ENCODE data around the gene TTC38. TPM values are rescaled to one million over a fixed set of nuclear protein-coding genes. Genes with fewer than 3 reads are reported as not detected.

The TTC38 gene
- 37.0 and 43.6 TPM in 2 replicates for total RNA-seq (2014; rRNA removed; shearing (Covaris generic))

DNA sequence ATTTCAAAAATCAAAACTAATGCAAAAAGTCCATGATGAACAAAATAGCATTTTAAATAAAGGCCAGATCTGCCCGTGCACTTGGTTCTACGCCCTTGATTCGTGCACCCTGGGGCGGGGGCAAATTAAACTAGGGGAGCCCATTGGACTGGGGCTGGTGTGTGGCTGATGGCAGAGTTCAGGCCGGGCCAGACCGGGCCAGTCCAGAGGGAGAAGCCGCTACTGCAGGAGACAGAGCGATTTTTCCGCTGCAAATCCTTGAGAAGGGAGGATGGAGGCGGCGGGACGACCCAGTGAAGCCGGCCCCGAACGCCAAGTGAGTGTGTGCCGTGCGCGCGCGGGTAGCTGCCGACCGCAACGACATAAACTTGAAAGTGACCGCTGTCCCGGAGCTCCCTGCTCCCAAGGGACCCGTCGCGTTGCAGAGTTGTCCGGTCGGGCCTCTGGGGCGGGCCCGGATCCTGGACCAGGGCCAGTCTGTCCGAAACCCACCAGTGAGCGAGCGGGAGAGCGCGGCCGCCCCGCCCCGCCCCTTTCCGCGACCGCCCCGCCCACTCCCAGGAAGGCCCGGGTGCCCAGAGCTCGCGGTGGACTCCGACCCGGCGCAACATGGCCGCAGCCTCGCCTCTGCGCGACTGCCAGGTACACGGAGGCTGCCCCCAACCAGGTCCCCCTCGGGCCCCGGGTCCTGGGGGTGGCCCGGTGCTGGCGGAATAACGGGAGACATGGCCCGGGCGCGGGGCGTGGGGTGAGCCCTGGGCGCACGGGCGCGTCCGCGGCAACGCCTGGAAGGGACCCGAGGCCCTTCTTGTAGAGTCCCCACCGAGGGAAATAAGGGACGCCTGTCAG is at the start of gene TTC38:
TTC38 (plus strand) TSS at position 578 of the 849 bp plus-strand sequence; CDS start at position 610, 32 bp downstream.
- peak; percentile 81 for DNase-seq (ENCODE audit: low spot score)

- no peak for DNase-seq (ENCODE audit: low spot score)
These were observed 48.2 kb upstream of the TTC38 start for GRCh38 chr22:46219636-46220035.

DNA sequence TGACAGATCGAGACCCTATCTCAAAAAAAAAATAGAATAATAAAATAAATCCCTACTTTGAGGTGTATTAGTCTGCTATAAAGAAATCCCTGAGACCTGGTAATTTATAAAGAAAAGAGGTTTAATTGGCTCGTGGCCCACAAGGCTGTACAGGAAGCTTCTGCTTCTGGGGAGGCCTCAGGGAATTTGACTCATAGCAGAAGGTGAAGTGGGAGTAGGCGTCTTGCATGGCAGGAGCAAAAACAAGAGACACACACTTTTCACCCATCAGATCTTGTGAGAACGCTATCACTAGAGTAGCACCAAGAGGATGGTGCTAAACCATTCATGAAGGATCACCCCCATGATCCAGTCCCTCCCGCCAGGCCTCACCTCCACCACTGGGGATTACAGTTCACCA is 46.9 kb upstream of the TTC38 start:
- no peak for DNase-seq (ENCODE audit: low spot score)

DNA sequence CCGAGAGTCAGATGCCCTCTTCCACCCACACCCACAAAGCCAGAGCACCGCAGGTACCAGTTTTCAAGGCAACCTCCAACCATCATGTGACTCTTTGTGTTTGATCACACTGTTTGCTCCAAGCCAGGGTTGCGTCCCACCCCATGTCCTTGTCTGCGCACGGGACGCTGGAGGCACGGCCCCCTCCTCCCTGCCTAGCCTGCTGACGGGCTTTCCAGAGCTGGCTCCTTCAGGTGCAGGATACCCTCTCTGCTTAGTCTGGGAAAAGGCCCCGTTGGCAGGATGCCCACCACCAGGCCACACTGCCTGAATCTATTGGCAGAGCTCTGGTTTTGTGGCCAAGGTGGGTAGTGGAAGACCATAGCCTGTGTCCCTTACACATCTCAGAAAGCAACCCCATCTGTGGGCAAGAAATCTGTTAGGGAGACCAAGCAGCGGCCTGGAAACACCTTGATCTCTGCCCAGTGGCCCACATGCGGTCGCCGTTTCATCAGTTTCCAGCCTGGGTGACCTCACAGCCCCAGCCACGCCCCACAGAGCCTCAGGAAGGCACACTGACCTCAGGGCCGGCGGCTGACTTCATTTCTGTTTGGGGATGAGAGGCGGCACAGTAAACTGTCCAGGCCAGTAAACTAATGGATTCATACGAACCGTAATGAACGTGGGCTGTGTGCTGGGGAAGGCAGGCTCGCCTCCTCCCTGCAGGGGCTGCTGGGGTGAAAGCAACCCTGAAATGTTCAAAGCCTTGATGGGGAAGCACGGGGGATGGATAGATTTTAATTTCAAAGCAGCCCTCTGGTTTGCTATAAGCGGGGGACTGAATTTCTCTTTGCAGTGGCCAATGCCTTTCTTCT is 43.5 kb upstream of the TTC38 start:
- no peak for DNase-seq (ENCODE audit: low spot score)

DNA sequence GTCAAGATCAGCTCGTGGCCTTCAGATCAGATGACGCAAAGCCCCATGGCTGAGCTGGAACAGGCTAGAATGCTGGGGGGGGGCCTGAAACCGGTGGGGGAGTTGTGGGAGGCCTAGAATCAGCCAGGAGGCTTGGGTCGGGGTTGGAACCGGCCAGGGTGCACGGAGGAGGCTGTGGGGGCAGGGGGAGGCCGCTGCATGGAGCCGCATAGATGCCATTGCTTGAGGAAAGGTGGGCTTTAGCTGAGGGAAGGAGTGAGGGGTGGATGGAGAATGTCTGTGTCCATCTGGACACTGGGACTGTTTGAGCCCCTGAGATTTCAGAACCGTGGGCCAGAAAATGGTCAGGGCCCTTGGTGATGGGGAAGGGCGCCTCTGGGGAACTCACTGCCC is 42.9 kb upstream of the TTC38 start:
- DNase-seq (ENCODE audit: low spot score) = no peak

DNA sequence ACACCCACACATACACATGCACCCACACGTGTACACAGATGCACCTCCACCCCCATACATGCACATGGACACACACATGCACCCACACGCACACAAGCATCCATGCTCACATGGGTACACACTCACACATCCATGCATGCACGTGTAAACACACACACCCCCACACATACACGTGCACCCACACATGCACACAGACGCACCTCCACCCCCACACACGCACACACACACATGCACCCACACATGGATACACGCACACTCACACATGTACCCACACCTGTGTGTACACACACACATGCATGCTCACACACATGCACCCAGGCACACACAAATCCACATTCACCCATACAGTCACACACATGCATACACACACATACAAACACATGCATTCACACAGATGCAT is 42.2 kb upstream of the TTC38 start:
- DNase-seq (ENCODE audit: low spot score) = no peak

DNA sequence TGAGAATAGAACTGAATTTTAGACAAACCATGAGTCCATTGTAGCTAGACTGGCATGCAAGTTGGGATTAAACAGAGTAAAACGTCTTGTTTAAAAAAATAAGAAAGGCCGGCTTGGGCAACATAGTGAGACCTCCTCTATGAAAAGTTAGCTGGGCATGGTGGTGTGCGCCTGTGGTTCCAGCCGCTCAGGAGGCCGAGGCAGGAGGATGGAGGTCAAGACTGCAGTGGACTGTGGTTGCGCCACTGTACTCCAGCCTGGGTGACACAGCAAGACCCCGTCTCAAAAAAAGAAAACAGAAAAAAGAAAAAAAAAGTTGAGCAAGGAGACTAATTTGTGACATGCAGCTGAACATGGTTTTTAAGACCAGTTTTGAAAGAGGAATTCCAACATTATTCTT is 41.2 kb upstream of the TTC38 start:
- no peak for DNase-seq (ENCODE audit: low spot score)

- DNase-seq (ENCODE audit: low spot score) = no peak
These were observed 38.1 kb upstream of the TTC38 start for GRCh38 chr22:46229701-46230100.

DNA sequence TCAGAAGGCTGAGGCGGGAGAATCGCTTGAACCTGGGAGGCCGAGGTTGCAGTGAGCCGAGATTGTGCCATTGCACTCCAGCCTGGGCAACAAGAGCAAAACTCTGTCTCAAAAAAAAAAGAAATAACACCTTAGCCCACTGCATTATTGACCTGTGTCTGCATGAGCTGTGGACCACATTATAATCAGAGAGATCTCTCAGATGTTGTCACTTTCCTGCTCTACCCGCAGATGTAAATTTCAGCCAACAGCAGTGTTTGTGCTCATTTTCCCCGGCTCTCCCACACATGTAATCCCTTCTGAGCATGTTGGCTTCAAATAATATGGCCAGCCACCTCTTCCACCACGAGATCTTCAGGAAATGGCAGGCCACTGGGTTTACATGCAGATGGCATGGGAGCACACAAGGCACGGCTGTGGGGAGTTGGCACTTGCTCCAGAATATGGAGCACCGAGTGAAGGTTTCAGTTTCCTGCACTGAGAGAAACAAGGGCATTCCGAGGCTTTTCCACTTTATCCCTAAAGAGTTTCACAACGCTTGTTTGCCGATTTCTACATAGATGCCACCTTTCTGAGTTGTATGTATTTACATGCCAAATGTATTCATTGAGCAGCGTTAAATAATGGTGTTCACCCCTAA is 37.4 kb upstream of the TTC38 start:
- DNase-seq (ENCODE audit: low spot score) = no peak

DNA sequence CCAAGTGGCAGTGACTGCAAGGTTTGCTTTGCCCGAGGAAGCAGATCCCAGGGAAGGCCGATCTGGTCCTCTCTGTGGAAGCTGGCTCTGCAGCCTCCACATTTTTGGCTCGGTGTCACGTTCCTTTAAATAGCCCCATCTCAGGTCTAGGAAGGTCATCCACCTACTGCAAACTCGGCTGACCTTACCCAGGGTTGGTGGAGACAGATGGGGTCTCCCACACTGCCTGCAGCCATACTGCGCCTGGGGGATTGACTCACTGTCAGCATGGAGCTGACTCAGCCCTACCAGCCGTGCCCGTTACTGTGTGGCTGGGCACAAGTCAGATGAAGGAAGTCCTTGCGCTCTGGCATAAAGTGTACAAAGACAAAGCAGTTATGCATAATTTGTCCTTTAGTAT is 34.6 kb upstream of the TTC38 start:
- DNase-seq (ENCODE audit: low spot score) = no peak

DNA sequence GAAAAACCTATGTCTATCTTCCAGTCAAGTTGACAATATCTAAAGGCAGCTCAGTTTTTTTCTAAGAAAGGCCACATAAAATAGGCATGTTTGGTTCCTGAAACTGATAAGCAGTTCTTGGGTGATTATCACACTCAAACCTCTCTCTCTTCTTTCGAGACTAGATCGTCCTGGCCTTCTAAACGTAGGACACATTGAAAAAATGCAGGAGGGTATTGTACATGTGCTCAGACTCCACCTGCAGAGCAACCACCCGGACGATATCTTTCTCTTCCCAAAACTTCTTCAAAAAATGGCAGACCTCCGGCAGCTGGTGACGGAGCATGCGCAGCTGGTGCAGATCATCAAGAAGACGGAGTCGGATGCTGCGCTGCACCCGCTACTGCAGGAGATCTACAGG is 32.8 kb upstream of the TTC38 start:
- no peak for DNase-seq (ENCODE audit: low spot score)

- no peak for DNase-seq (ENCODE audit: low spot score)
These were observed 30.2 kb upstream of the TTC38 start for GRCh38 chr22:46237453-46238124.

DNA sequence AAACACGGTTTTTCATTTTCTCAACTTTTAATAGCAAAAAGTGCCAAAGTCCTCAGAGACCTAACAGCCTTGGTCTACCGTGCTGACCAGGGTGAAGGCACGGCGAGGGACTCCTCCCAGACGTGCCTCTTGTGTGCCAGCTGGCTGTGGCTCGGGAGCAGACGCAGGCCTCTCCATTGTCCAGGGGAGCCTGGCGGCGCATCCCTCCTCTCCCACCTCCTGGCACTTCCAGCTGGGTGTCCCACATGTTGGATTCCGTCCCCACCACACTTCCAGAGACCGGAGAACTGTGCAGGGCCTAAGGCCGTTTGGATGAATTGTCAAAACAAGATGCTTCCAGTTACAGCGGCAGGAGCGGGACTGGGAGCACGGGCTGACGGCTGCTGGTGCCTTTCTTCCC is 29.3 kb upstream of the TTC38 start:
- no peak for DNase-seq (ENCODE audit: low spot score)

GRCh38 chr22:46239261-46240048 is 28.4 kb upstream of the TTC38 start:
- no peak for DNase-seq (ENCODE audit: low spot score)

- no peak for DNase-seq (ENCODE audit: low spot score)
These were observed 27.7 kb upstream of the TTC38 start for GRCh38 chr22:46240073-46240472.

DNA sequence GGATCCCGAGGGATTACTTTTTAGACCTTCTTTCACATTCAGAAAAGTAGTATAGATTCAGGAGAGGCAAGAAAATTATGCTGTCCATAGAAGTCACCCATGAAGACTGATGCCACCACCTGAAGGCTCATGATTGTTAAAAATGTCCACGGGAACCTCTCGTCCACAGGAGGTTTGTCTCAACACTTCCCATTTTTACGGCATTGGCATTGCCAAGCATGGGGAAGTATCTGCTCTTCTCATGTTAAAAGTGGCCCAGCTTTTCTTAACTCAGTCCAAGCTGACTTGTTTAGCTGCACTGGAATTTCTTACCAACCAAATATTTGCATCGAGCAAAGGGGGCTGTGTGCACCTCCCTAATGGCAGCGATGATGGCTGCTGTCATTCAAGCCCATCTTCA is 27.3 kb upstream of the TTC38 start:
- DNase-seq (ENCODE audit: low spot score) = no peak

DNA sequence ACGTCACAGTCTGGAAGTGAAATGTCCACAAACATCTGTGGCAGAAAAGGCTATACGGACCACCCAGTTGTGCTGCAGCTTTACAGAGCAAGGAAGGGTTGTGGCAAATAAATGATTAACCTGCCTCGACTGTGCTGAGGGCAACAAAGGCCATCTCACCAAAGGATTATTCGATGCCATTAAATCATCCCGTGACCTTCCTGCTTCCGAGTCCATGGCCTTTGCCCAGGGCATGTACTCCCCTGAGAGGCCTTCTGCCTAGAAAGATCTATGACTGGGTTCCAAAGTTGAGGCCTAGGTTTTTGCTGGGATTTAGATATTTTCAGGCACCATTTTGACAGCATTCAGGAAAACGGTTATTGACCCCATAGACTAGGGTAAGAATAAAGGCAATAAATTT is 26.9 kb upstream of the TTC38 start:
- no peak for DNase-seq (ENCODE audit: low spot score)

DNA sequence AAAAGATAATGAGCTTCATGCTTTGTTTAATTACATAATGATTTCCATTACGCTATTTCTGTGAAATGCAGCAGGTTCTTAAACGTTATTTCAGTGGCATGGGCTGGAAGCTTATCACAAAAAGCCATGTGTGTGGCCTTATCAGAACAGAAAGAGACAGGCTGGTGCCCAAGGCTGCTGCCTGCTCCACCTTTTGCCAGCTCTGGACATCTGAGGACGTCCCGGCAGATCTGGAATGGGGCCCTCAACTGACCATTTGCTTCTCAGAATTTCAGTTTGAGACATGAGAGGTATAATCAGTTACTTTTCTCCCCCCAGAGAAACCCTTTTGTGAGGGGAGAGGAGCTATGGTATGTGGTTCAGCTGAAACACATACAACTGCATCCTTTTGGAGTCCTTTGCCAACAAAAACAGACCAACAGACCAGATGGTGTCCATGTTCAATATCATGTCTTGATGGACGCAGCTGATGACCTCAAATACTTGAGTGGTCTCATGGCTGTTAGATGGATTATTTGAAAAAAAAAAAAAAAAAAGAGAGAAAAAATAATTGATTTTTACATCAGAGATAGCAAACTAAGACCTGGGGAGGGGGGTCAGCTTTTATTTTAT is 26.3 kb upstream of the TTC38 start:
- no peak for DNase-seq (ENCODE audit: low spot score)

DNA sequence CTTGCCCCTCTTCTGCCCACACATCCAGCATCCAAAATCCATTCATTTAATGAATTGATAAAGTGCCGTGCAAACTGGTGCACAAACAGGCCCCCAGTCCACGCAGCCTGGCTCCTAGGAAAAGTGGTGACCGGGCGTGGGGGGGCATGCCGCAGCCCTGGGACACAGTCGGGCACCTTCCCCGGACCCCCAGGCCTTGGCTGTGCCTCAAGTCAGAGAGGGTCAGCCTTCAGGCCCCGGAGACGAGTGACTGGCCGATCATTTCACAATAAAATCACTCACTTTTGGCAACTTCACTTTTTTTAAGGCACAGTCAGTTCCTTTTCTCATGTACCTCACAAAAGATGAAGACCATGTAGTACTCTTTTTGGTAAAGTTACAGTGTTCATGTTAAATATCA is 25.7 kb upstream of the TTC38 start:
- DNase-seq (ENCODE audit: low spot score) = no peak

- DNase-seq (ENCODE audit: low spot score) = no peak
These were observed 23.0 kb upstream of the TTC38 start for GRCh38 chr22:46244771-46245170.
